ENCODE data around the gene MTRF1. TPM values are rescaled to one million over a fixed set of nuclear protein-coding genes. Genes with fewer than 3 reads are reported as not detected.
A peak's percentile ranks its signal among the peaks of the same experiment; 100 is the strongest.
"Not testable (repeated sequence)": the region's sequence is repeated elsewhere in the genome, so short reads cannot be mapped to it uniquely, and the experiment has no call there.

Gene MTRF1
- total RNA-seq, 1 donor from 2014 or later: 11.6 TPM

DNA sequence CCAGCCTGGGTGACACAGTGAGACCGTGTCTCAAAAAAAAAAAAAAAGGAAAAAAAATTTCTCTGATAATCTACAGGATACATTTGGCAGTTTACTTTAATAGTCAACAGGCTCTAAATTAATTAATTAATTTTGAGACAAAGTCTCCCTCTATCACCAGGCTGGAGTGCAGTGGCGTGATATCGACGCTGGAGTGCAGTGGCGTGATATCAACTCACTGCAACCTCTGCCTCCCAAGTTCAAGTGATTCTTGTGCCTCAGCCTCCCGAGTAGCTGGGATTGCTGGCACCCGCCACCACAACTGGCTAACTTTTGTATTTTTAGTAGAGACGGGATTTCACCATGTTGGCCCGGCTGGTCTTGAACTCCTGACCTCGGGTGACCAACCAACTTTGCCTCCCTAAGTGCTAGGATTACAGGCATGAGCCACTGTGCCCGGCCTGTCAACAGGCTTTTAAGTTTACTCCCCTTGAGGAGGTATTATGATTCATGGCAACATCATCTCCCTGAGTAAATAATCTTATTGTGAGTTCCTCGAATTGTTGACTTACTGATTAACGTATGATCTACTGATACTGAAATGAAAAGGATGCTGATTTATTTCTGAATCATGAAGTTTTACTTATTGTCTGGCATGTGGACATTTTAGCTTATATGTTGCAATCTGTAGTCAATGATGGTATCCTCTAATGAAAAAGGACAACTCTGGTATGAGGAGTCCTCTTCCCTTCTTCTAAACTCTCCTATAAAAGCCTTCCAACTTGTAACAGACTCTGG, 21.3 kb upstream of the MTRF1 start:
- peaks cover 6% of the 10 kb centered on the region for H3K9me3 Mint-ChIP-seq (ENCODE audit: unreplicated experiment)
- no peak overlapping the region for H3K27ac Mint-ChIP-seq (ENCODE audit: unreplicated experiment)
- H4K20me1 ChIP-seq (ENCODE audit: insufficient read depth, low read length): no peaks in the 10 kb centered on the region
- no peaks in the 10 kb centered on the region for H3K27me3 Mint-ChIP-seq (ENCODE audit: low read depth, unreplicated experiment)
- peaks cover 4% of the 10 kb centered on the region for H3K4me1 ChIP-seq (ENCODE audit: insufficient read depth, low read length)
- H3K27me3 ChIP-seq (ENCODE audit: insufficient read depth, low read length): no peaks in the 10 kb centered on the region
- H3K27ac ChIP-seq (ENCODE audit: low read depth, low read length): peak overlapping the region; percentile 57
- no peaks in the 10 kb centered on the region for H3K36me3 Mint-ChIP-seq (ENCODE audit: low read depth, unreplicated experiment)
- H3K4me3 Mint-ChIP-seq (ENCODE audit: unreplicated experiment): no peak overlapping the region
- DNase-seq (ENCODE audit: low read depth) (peak; percentile 71), FAIRE-seq (peak; percentile 94)
- H3K9me3 ChIP-seq (ENCODE audit: insufficient read depth, low read depth, low read length): no peaks in the 10 kb centered on the region
- TF ChIP-seq EZH2 (IDR thresholded peaks at IDR 0.05; ENCODE audit: insufficient read depth, low read length): no peak
- TF ChIP-seq, protein P1, sequence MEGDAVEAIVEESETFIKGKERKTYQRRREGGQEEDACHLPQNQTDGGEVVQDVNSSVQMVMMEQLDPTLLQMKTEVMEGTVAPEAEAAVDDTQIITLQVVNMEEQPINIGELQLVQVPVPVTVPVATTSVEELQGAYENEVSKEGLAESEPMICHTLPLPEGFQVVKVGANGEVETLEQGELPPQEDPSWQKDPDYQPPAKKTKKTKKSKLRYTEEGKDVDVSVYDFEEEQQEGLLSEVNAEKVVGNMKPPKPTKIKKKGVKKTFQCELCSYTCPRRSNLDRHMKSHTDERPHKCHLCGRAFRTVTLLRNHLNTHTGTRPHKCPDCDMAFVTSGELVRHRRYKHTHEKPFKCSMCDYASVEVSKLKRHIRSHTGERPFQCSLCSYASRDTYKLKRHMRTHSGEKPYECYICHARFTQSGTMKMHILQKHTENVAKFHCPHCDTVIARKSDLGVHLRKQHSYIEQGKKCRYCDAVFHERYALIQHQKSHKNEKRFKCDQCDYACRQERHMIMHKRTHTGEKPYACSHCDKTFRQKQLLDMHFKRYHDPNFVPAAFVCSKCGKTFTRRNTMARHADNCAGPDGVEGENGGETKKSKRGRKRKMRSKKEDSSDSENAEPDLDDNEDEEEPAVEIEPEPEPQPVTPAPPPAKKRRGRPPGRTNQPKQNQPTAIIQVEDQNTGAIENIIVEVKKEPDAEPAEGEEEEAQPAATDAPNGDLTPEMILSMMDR (IDR thresholded peaks at IDR 0.05; ENCODE audit: insufficient read depth, low read depth, low read length): no peak
- no peaks in the 10 kb centered on the region for H3K36me3 ChIP-seq (ENCODE audit: insufficient read depth, low read length)
- peak overlapping the region; percentile 32 for H3K4me2 ChIP-seq (ENCODE audit: low read length)
- H3K4me1 Mint-ChIP-seq (ENCODE audit: low read depth, unreplicated experiment): no peaks in the 10 kb centered on the region
- H3K4me3 ChIP-seq (ENCODE audit: insufficient read depth, low read depth, low read length): no peak overlapping the region
- H2AFZ ChIP-seq (ENCODE audit: low read depth, low read length): no peak overlapping the region
- no peak overlapping the region for H3K9ac ChIP-seq (ENCODE audit: low read length)
- no peaks in the 10 kb centered on the region for H3K79me2 ChIP-seq (ENCODE audit: insufficient read depth, low read length)

DNA sequence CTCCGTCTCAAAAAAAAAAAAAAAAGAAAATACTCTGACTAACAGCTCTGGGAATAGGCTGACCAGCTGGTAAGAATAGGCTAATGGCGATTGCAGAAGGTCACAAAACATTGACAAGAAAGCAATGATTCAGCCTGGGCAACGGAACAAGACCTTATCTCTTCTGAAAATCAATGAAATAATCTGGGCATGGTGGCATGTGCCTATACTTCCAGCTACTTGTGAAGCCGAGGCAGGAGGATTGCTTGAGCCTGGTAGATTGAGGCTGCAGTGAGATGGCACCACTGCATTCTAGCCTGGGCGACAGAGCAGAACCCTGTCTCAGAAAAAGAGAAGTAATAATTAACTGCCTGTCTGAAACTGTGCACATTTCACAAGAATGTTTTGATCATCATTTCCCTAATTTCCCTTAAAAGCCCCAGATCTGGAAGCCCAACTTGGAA, 18.8 kb upstream of the MTRF1 start:
- no peak overlapping the region for H3K27ac Mint-ChIP-seq (ENCODE audit: unreplicated experiment)
- Histone ChIP-seq H3K79me2 (ENCODE audit: insufficient read depth, low read length) (no peaks in the 10 kb centered on the region), H4K20me1 (ENCODE audit: insufficient read depth, low read length) (no peaks in the 10 kb centered on the region), H3K27ac (ENCODE audit: low read depth, low read length) (no peak overlapping the region), H3K9ac (ENCODE audit: low read length) (no peak overlapping the region), H3K36me3 (ENCODE audit: insufficient read depth, low read length) (no peaks in the 10 kb centered on the region), H3K4me3 (ENCODE audit: insufficient read depth, low read depth, low read length) (no peak overlapping the region), H3K27me3 (ENCODE audit: insufficient read depth, low read length) (no peaks in the 10 kb centered on the region), H3K9me3 (ENCODE audit: insufficient read depth, low read depth, low read length) (no peaks in the 10 kb centered on the region), H2AFZ (ENCODE audit: low read depth, low read length) (no peak overlapping the region), H3K4me2 (ENCODE audit: low read length) (no peak overlapping the region), H3K4me1 (ENCODE audit: insufficient read depth, low read length) (peaks cover 4% of the 10 kb centered on the region)
- FAIRE-seq (no peak), DNase-seq (ENCODE audit: low read depth) (no peak)
- H3K9me3 Mint-ChIP-seq (ENCODE audit: unreplicated experiment): peaks cover 6% of the 10 kb centered on the region
- no peaks in the 10 kb centered on the region for H3K27me3 Mint-ChIP-seq (ENCODE audit: low read depth, unreplicated experiment)
- TF ChIP-seq, protein P1 (IDR thresholded peaks at IDR 0.05; ENCODE audit: insufficient read depth, low read depth, low read length): no peak
- TF ChIP-seq EZH2 (IDR thresholded peaks at IDR 0.05; ENCODE audit: insufficient read depth, low read length): no peak
- no peaks in the 10 kb centered on the region for H3K4me1 Mint-ChIP-seq (ENCODE audit: low read depth, unreplicated experiment)
- H3K36me3 Mint-ChIP-seq (ENCODE audit: low read depth, unreplicated experiment): no peaks in the 10 kb centered on the region
- no peak overlapping the region for H3K4me3 Mint-ChIP-seq (ENCODE audit: unreplicated experiment)

DNA sequence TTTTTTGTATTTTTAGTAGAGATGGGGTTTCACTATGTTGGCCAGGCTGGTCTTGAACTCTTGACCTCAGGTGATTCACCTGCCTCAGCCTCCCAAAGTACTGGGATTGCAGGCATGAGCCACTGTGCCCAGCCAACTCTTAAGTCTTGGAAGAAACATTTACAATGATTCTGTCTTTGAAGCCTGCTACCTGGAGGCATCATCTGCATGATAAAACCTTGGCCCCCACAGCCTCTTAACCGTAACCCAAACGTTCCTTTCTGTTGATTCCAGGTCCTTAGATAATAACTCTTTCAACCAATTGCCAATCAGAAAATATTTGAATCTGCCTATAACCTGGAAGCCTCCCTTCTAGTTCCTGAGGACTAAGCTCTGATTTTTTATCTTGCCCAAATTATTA, 15.8 kb upstream of the MTRF1 start:
- not testable (repeated sequence) for FAIRE-seq; H3K4me2 ChIP-seq (ENCODE audit: low read length); H3K27ac ChIP-seq (ENCODE audit: low read depth, low read length); H3K4me3 ChIP-seq (ENCODE audit: insufficient read depth, low read depth, low read length); H3K9ac ChIP-seq (ENCODE audit: low read length); H3K36me3 ChIP-seq (ENCODE audit: insufficient read depth, low read length); H3K4me1 Mint-ChIP-seq (ENCODE audit: low read depth, unreplicated experiment); H3K9me3 Mint-ChIP-seq (ENCODE audit: unreplicated experiment); H3K36me3 Mint-ChIP-seq (ENCODE audit: low read depth, unreplicated experiment); H3K27ac Mint-ChIP-seq (ENCODE audit: unreplicated experiment); H4K20me1 ChIP-seq (ENCODE audit: insufficient read depth, low read length); H3K79me2 ChIP-seq (ENCODE audit: insufficient read depth, low read length); H3K27me3 Mint-ChIP-seq (ENCODE audit: low read depth, unreplicated experiment); H3K4me1 ChIP-seq (ENCODE audit: insufficient read depth, low read length); H2AFZ ChIP-seq (ENCODE audit: low read depth, low read length); H3K9me3 ChIP-seq (ENCODE audit: insufficient read depth, low read depth, low read length); H3K4me3 Mint-ChIP-seq (ENCODE audit: unreplicated experiment); DNase-seq (ENCODE audit: low read depth); H3K27me3 ChIP-seq (ENCODE audit: insufficient read depth, low read length)
